SU-DHL-6 (cell line): ENCODE results near the gene SCFD2.
"Not testable (repeated sequence)": the region's sequence is repeated elsewhere in the genome, so short reads cannot be mapped to it uniquely, and the experiment has no call there.

Experiments
- H2AFZ ChIP-seq: fragments of 200-600 bp; sonication (generic); 2 replicates; pipeline ENCODE4 v1.6.1; 2014; ENCODE audit warnings: low read depth, mild to moderate bottlenecking, moderate library complexity, mixed read lengths, antibody characterized with exemption, low read length; ENCODE audit not compliant: severe bottlenecking
- H3F3A ChIP-seq: fragments of 200-600 bp; shearing (Covaris generic); 2 replicates; pipeline ENCODE4 v1.6.0; 2016; ENCODE audit warnings: antibody characterized with exemption, mild to moderate bottlenecking; ENCODE audit not compliant: insufficient read depth
- H3K27ac ChIP-seq: fragments of 200-600 bp; sonication (generic); 2 replicates; pipeline ENCODE4 v1.5.1; 2016; ENCODE audit warnings: low read depth, mild to moderate bottlenecking, low read length, moderate library complexity, mixed read lengths
- H3K27me3 ChIP-seq: fragments of 200-600 bp; sonication (generic), shearing (Covaris generic); 2 replicates; pipeline ENCODE4 v1.6.0; 2014; ENCODE audit warnings: mild to moderate bottlenecking, low read length
- H3K36me3 ChIP-seq: fragments of 200-600 bp; sonication (generic); 2 replicates; pipeline ENCODE4 v1.6.1; 2014; ENCODE audit warnings: mild to moderate bottlenecking, low read length, mixed read lengths
- H3K4me2 ChIP-seq: fragments of 300-600, 200-600 bp; shearing (Covaris generic), sonication (generic); 2 replicates; pipeline ENCODE4 v1.6.0; 2014; ENCODE audit warnings: low read length, low read depth, mild to moderate bottlenecking; ENCODE audit not compliant: poor library complexity, severe bottlenecking
- H3K4me3 ChIP-seq: fragments of 200-600 bp; sonication (generic); 2 replicates; pipeline ENCODE4 v1.5.1; 2014; ENCODE audit warnings: antibody characterized with exemption, low read length, mild to moderate bottlenecking, mixed read lengths; ENCODE audit not compliant: insufficient read depth, poor library complexity, severe bottlenecking
- H3K79me2 ChIP-seq: fragments of 200-600 bp; sonication (generic); 2 replicates; pipeline ENCODE4 v1.6.1; 2014; ENCODE audit warnings: mild to moderate bottlenecking, low read length, moderate library complexity; ENCODE audit not compliant: insufficient read depth
- H3K9ac ChIP-seq: fragments of 200-600 bp; sonication (generic); 2 replicates; pipeline ENCODE4 v1.7.0; 2014; ENCODE audit warnings: mild to moderate bottlenecking, low read length
- H3K9me2 ChIP-seq: fragments of 200-600 bp; sonication (generic); replicated peaks from 2 replicates; pipeline ENCODE4 v1.6.1; 2014; ENCODE audit warnings: low read length; ENCODE audit not compliant: insufficient read depth
- H3K9me3 ChIP-seq: fragments of 200-600 bp; sonication (generic); 2 replicates; pipeline ENCODE4 v1.6.1; 2014; ENCODE audit warnings: low read length, mixed read lengths; ENCODE audit not compliant: insufficient read depth
- H4K20me1 ChIP-seq: fragments of 200-600 bp; sonication (generic); 2 replicates; pipeline ENCODE4 v1.6.1; 2014; ENCODE audit warnings: low read depth, mild to moderate bottlenecking, antibody characterized with exemption, low read length, moderate library complexity, mixed read lengths
- CTCF ChIP-seq: fragments of 200-600 bp; sonication (generic); IDR thresholded peaks from one replicate; pipeline ENCODE4 v1.5.1; 2017; ENCODE audit warnings: antibody characterized with exemption, mild to moderate bottlenecking, low read length, moderate library complexity; ENCODE audit not compliant: insufficient read depth, poor library complexity, severe bottlenecking
- EZH2phosphoT487 ChIP-seq: fragments of 200-600 bp; sonication (generic), shearing (Covaris generic); conservative IDR thresholded peaks from 2 replicates; pipeline ENCODE4 v1.6.1; 2018; ENCODE audit warnings: mild to moderate bottlenecking, antibody characterized with exemption, low read length, moderate library complexity, mixed read lengths

SCFD2 gene

DNA sequence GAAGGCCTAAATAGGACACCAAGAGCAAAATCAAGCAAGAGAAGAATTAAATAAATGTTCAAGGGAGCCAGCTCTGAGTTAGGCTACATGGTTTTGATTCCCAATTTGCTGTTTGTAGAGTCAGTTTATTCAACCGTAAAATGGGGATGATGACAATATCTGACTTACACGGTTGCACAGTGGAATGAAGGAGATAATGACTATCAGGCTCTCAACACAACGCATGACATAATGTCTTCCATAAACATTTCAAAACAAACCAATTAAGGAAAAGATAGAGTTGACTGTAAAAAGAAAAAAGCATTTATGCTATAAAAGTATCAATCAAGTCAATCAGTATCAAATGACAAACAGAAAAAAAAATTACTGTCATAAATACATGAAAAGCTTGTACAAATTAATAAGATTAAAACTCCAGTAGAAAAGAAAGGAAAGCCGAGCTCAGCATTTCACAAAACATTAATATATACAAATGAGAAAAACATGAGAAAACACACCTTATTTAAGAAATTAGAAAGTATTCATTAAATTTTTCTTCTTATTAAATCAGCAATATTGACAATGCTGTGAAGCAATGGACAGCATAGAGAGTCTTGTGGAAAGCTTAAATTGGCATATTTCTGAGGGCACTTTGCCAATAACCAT is 179.0 kb downstream of the SCFD2 start:
- H3K27me3 ChIP-seq: no peaks in the 10 kb centered on the region
- H3K9me3 ChIP-seq: no peaks in the 10 kb centered on the region
- H3K27ac ChIP-seq: no peak overlapping the region
- H3K9ac ChIP-seq: no peak overlapping the region
- H2AFZ ChIP-seq: no peak overlapping the region
- no peaks in the 10 kb centered on the region for H3F3A ChIP-seq
- TF ChIP-seq EZH2phosphoT487 (no peak), CTCF (no peak)
- no peaks in the 10 kb centered on the region for H3K36me3 ChIP-seq
- H3K4me2 ChIP-seq: no peak overlapping the region
- H3K79me2 ChIP-seq: no peaks in the 10 kb centered on the region
- H4K20me1 ChIP-seq: no peaks in the 10 kb centered on the region
- no peaks in the 10 kb centered on the region for H3K9me2 ChIP-seq
- H3K4me3 ChIP-seq: no peak overlapping the region

DNA sequence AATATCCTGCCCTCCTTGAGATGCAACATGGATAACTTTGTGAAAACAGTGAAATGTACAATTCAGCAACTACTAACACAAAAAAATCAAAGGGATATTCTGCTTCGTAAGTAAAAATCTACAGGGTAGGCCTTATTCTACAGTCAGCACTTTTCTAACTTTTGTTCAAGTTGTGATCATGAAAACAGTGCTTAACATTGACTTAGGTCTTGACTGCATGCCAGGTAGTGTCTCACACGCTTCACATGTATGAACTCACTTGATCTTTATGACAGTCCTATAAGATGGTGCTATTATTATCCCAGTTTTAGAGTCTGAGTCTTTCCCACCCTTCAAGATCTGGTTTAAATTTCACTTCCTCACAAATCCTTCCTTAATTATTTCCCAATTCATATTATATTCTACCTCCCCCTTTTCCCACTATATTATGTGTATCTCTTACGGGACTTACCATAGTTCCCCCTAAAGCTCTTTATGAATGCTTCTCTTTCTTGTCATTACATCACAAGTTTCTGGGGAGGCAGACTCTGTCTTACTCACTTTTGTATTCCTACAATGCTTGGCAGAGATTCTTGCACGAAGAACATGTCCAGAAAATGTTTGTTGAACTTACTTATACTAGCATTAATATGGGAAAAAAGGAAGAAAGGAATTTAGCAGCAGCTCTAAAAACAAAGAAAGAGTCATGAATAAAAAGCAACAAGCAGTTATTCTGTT is 179.8 kb downstream of the SCFD2 start:
- no peaks in the 10 kb centered on the region for H3K36me3 ChIP-seq
- H3K9me3 ChIP-seq: no peaks in the 10 kb centered on the region
- H3K4me3 ChIP-seq: no peak overlapping the region
- no peaks in the 10 kb centered on the region for H3K9me2 ChIP-seq
- H3K27ac ChIP-seq: no peak overlapping the region
- no peaks in the 10 kb centered on the region for H3K27me3 ChIP-seq
- TF ChIP-seq EZH2phosphoT487 (no peak), CTCF (no peak)
- no peaks in the 10 kb centered on the region for H3K79me2 ChIP-seq
- H3F3A ChIP-seq: no peaks in the 10 kb centered on the region
- no peak overlapping the region for H2AFZ ChIP-seq
- no peak overlapping the region for H3K4me2 ChIP-seq
- no peaks in the 10 kb centered on the region for H4K20me1 ChIP-seq
- no peak overlapping the region for H3K9ac ChIP-seq

- H3K4me2 ChIP-seq: no peak overlapping the region
- no peaks in the 10 kb centered on the region for H3K79me2 ChIP-seq
- no peaks in the 10 kb centered on the region for H3K9me2 ChIP-seq
- no peaks in the 10 kb centered on the region for H4K20me1 ChIP-seq
- H3K4me3 ChIP-seq: no peak overlapping the region
- no peak overlapping the region for H2AFZ ChIP-seq
- H3K27ac ChIP-seq: no peak overlapping the region
- no peak overlapping the region for H3K9ac ChIP-seq
- H3K27me3 ChIP-seq: no peaks in the 10 kb centered on the region
- H3K9me3 ChIP-seq: no peaks in the 10 kb centered on the region
- H3F3A ChIP-seq: no peaks in the 10 kb centered on the region
- TF ChIP-seq CTCF (no peak), EZH2phosphoT487 (no peak)
- H3K36me3 ChIP-seq: no peaks in the 10 kb centered on the region
Observed at GRCh38 chr4:53183754-53184153, 182.1 kb downstream of the SCFD2 start.

DNA sequence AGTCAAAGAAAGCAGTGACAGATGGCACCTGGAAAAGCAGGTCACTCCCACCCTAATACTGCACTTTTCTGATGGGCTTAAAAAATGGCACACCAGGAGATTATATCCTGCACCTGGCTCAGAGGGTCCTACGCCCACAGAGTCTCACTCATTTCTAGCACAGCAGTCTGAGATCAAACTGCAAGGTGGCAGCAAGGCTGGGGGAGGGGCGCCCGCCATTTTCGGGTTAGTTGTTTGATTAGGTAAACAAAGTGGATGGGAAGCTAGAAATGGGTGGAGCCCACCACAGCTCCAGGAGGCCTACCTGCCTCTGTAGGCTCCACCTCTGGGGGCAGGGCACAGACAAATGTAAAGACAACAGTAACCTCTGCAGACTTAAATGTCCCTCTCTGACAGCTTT is 188.1 kb downstream of the SCFD2 start:
- H3K79me2 ChIP-seq, H3K36me3 ChIP-seq, H3K27ac ChIP-seq, H3K9me3 ChIP-seq, H3K9me2 ChIP-seq, H2AFZ ChIP-seq, H3F3A ChIP-seq, H3K9ac ChIP-seq, H3K4me2 ChIP-seq, H4K20me1 ChIP-seq, H3K4me3 ChIP-seq, H3K27me3 ChIP-seq: not testable (repeated sequence)
